Muscle of arm (tissue), 12 donors: ENCODE results near the gene IGLON5. TPM values are rescaled to one million over a fixed set of nuclear protein-coding genes. Genes with fewer than 3 reads are reported as not detected.

Experiments used
- DNase-seq: peaks from one replicate; pipeline ENCODE4 v3.0.0-alpha.2; 2013
- polyA plus RNA-seq, 12 donors: library from polyadenylated mRNA; unstranded; fragments of 120-200 nt; gene quantifications; one replicate each; pipeline ENCODE4 v1.2.1, GENCODE V29; 2013; ENCODE audit not compliant: insufficient read length in 12 of 12

IGLON5 gene
- polyA plus RNA-seq, 12 donors, result 0.07 to 0.61 (median 0.18) TPM; not detected in 4

- DNase-seq, result no peak
Measured at GRCh38 chr19:51364200-51365106, 53.0 kb downstream of the IGLON5 start.

DNA sequence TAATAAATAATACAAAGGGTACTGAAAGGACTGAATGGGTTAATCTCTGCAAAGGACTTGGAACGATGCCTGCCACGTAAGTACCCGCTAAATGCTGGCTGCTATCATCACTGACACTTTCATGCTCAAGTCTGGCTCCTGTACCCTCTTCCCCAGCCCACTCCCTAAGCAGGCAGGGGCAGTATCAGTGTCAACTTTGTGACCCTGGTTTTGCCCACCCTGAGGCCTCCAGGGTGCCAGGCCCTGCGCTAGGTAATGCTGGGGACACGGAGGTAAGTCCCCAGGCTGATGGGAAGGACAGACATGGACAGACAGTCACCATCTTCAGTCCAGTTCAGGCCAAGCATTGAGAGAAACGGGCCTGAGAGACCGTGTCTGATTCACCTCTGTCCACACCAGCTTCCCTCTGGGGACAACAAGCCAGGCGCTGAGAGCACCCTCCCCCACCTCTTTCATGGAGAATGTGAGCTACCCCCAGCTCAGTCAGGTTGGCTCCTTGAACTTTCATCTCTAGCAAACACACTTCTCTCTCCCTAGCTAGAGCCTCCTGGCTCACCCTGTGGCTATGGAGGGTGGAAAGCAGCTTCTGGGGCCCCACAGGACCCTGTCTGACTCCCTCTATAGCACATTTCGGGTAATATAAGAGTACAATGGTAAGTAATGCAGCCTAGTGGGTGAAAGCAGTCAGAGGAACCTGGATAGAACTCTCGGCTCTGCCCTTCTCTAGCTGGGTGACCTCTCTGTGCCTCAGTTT is 53.9 kb downstream of the IGLON5 start:
- peak; percentile 25 for DNase-seq

- DNase-seq, result peak; percentile 25
Measured at GRCh38 chr19:51365965-51366388, 54.5 kb downstream of the IGLON5 start, which contains the start of gene ETFB. Gene ETFB, minus strand, starts transcription at chr19:51366388. Its CDS starts 62 bp downstream, at chr19:51366326.

GRCh38 chr19:51366389-51367254 is 55.2 kb downstream of the IGLON5 start:
- peak; percentile 97 for DNase-seq

DNA sequence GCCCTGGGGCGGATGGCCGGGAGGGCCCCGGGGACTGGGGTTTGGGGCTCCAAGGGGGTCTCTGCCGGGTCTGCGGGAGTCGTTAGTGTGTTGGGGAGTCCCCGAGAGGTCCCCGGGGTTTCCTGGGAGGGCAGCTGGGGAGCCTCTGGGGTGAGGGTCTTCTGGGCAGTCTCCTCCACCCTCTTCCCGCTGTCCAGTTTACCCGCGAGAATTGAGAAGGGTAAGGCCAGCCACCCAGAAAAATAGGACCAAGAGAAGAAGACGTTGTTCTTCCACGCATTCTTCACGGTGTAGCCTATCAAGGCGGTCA is 55.8 kb downstream of the IGLON5 start:
- no peak for DNase-seq

DNA sequence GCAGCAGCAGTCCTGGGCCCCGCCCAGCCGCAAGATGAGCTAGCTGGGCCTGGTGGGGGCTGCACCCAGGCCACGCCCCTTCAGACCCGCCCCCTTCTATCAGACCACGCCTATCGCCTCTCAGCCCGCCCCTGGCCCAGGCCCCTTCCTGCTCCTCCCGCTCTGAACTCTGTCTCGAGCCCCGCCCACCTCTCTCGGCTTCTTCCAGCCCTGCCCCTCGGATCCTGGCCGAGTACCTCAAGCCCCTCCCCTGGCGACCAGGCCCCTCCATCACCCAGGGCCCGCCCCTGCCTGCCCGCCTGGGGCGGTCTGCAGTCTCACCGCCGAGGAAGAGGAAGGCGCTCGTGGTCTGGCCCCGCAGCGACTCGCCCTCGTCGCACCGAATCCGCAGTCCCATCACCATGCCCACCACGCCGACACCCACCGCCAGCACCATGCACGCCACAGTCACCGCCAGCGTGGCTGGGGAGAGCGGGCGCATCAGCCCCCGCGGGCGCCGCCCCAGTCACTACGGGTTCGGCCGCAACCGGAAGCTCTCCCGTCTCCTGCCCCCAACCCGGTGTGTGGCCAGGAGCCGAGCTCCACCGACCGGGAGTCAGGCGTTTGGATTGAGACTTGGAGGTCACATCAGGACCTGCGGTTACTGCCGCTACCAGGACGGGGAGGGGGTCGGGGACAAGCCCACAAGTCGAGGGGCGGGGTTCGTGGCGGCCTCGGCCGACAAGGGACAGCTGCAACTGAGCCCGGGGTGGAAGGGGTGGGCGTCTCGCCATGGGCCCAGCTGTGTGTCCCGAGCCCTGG is 56.3 kb downstream of the IGLON5 start:
- DNase-seq, result peak; percentile 99

DNA sequence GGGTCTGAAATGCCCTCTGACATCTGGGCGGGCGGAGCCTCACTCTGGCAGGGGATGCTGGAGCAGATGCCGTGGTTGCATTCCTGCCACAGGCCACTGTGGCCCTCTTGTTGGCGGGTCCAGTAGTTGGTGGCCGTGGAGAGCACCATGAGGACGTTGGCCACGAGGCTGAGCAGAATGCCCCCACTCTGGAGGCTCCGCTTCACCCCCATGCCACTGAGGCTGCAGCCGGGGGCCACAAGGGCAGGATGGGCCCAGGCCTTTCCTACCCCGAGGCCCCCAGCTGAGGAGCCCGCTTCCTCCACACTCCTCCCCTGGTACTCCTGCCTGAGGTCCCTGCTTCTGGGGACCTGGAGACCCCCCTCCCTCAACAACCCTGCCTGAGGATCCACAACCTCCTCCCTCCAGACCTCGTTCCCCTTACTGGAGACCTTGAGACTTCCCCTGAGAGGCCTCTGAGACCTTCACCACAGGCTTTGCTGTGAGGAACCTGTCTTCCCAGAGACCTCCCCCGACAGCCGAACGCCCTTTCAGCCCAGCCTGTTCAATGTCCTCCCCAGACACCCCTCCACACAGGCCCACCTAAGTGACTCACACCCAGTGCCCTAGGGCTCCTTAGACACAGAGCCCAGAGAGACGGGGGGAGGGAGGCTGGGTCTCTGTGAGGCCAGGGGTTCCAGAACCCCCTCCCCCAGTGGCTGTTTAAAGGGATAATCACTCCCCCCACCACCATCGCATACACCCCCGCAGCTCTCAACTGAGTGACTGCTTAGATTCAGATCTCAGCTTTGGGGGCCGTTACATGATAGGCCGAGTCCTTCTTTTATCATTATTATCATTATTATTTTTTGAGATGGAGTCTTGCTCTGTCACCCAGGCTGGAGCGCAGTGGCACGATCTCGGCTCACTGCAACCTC is 57.2 kb downstream of the IGLON5 start, which contains the start of gene CLDND2:
CLDND2 (minus strand) TSS at position 638 of the 917 bp plus-strand sequence; CDS start at position 212, 426 bp downstream.
- DNase-seq, result no peak

GRCh38 chr19:51370230-51370629 is 58.8 kb downstream of the IGLON5 start:
- DNase-seq, result no peak

GRCh38 chr19:51371186-51371690 is 59.8 kb downstream of the IGLON5 start:
- no peak for DNase-seq

GRCh38 chr19:51372021-51372648 is 60.7 kb downstream of the IGLON5 start:
- DNase-seq, result no peak

DNA sequence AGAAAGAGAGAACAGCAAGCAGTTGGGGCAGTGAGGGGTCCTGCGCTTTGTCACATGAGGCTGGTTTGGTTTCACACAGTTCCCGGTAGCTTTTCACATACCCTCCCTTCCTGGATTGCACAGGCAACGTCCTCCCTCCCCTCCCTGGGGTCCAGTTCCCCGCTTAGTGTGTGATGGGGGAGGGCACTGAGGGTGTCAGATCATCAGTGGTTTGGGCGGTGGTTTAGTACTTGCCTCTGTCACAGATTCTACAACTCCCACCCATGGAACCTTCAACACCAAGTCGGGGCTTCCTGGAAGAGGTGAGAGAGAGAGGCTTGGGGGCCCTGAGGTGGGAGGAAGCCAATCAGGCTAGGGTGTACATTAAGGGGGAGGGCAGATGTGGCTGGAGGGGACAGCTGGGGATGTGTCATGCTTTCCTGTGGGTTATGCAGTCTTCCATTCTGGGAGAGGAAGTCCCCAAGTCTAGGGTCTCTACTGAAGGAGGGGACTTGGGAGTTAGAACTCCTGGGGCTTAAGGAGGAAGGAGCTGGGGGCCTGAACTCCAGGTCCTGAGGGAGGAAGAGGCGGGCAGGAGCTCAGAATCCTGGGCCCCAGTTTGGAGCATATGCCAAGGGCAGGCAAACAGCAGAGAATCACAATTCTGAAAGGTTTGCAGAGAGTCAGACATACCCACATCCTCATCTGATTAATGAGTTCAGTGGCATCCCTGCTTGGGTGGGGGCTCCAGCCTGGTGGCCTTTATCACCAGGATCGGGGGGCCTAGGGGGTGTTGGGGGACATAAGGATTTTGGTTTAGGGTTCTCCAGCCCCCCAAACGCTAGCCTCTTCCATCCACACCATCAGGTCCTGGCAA is 61.4 kb downstream of the IGLON5 start, which contains the start of gene NKG7:
NKG7 (minus strand) TSS at position 6 of the 856 bp plus-strand sequence. CDS start 119 bp downstream, outside the sequence.
- DNase-seq, result no peak

DNA sequence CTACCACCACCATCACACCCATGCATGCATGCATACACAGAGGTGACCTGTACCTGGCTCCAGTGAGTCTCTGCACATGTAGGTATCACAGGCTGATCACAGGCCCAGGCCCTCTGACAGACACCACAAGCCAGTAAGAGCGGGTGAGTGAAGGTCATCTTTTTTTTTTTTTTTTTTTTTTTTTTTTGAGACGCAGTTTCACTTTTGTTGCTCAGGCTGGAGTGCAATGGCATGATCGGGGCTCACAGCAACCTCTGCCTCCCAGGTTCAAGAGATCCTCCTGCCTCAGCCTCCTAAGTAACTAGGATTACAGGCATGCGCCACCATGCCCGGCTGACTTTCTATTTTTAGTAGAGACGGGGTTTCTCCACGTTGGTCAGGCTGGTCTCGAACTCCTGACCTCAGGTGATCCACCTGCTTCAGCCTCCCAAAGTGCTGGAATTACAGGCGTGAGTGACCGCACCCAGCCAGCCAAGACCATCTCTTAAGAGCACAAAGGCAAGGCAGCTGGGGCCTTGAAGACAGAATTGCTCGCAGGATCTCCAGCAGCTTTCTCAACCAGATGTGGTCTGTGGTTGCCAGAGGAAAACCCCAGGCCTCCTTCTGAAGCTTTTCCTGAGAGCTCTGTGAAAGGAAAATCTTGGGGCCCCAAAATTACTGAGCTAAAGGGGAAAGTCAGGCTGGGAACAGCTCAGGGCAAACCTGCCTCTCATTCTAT is 64.2 kb downstream of the IGLON5 start:
- no peak for DNase-seq

DNA sequence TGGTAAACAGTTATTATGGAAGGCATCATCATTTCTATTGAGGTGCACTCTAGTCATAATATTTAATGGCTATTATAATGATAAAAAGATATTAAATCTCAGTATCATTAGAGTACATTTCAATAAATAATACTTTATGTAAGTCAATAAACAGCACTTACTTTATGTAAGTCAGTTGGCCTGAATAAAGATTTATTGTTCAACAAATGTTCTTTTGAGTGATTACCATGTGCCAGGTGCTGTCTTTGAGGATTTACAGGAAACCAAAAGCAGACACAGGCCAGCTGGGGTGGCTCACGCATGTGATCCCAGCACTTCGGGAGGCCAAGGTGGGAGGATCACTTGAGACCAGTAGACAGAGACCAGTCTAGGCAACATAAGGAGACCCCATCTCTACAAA is 66.0 kb downstream of the IGLON5 start:
- DNase-seq, result no peak

- DNase-seq, result no peak
Measured at GRCh38 chr19:51380379-51380778, 68.9 kb downstream of the IGLON5 start.
